Measurements from ENCODE around the gene GIPR.

DNA sequence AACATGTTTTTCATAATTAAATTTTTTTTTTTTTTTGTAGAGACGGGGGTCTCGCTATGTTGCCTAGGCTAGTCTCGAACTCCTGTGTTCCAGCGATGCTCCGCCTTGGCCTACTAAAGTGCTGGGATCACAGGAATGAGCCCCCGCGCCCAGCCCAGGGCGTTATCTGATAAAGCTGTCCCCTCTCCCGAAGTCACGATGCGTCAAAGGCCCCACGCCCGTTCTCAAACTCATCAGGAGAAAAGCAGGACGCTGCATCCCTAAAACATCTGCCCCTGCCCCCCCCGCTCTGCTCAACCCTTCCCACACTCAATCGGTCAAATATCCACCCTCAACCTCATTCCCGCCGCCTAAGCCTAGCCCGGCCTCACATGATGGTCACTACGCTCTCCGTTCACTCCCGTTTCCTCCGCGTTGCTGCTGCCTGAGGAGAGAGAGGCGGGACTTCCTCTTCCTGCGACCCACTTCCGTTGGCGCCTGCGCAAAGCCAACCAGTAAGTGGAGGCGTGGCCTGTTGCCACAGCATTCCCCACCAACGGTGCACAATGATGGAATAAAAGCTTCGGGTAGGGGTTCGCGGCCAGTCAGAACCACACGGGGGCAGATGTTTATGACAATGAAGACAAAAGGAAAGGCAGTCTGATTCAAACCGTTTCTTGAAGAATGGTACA, 23.6 kb downstream of the GIPR start, which contains the start of gene SNRPD2:
- TF ChIP-seq ZNF274 (IDR thresholded peaks at IDR 0.05; ENCODE audit: low read depth, low read length): no peak
- TF ChIP-seq SUZ12 (IDR thresholded peaks at IDR 0.05; ENCODE audit: extremely low read depth, insufficient read depth, insufficient read length): no peak
- no peak for TF ChIP-seq YY1 (IDR thresholded peaks at IDR 0.05; ENCODE audit: insufficient read depth, insufficient read length)
